SK-MEL-5 (cell line): Measurements from ENCODE around the gene IFITM10. TPM values are rescaled to one million over a fixed set of nuclear protein-coding genes. Genes with fewer than 3 reads are reported as not detected.

Experiments used
- DNase-seq: peaks from one replicate; pipeline ENCODE4 v3.0.0-alpha.2; 2016; ENCODE audit warnings: low read depth, low spot score
- in situ Hi-C: cut with HindIII; loops from 2 replicates; pipeline ENCODE4 v1.10.0; 2016; ENCODE audit warnings: low sequenced_read_pairs, high pct_unique_total_duplicates, low pct_unique_long_range_greater_than_20kb
- total RNA-seq: library from RNA; depleted of rRNA; stranded (reverse); fragments of >200 nt; shearing (Covaris generic); gene quantifications from 2 replicates; pipeline ENCODE4 v1.2.3, GENCODE V29; 2014

Gene IFITM10
- total RNA-seq, 1 experiment from 2014 or later: not detected

DNA sequence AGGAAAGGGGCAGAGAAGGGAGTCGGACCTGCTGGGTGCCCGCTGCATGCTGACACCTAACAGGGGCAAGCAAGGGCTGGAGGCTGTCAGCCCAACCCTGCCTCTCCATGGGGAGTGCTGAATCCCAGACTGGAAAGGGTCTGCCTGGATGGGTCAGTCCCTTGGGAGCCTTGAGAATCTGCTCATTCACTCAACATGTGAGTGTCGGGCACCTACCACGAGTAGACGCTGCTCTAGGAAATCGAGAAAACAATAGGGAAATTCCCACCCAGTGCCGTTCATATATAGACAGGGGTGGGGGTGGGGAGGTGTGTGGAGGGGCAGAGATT, 17.7 kb upstream of the IFITM10 start:
- in situ Hi-C loops: no loop called here
- no peak for DNase-seq

DNA sequence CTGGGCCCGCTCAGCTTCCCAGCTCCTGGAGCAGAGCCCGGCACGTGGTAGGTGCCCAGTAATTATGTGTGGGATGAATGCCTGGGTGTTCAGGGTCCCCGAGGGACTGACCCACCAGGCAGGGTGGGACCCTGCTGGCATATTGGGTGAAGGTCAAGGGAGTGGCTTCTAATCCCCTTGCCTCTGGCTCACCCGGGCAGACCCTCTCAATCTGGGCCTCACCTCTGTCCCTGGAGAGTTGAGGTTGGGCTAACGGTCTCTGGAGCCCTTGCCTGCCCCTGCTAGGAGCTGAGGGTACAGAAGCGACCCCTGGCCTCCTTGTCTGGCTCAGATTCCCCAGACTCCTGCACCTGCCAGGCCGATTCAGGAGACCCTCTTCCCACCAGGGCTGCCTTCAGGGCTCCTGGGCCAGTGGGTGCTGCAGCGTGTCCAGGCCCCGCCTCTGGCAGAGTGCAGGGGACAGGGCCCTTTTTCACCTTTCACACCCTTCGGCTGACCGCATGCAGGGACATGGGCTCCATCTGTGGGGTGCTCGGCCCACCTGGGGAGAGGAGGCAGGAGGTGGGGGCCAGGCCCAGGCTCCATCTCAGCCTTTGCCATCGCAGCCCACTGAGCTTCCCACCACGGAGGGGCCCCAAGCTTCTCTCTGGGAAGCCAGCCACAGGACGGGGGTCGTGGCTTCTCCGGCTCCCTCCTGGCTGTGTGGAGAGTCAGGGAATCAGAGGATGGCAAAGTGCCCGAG, 17.2 kb upstream of the IFITM10 start:
- in situ Hi-C loops: no loop called here
- no peak for DNase-seq

DNA sequence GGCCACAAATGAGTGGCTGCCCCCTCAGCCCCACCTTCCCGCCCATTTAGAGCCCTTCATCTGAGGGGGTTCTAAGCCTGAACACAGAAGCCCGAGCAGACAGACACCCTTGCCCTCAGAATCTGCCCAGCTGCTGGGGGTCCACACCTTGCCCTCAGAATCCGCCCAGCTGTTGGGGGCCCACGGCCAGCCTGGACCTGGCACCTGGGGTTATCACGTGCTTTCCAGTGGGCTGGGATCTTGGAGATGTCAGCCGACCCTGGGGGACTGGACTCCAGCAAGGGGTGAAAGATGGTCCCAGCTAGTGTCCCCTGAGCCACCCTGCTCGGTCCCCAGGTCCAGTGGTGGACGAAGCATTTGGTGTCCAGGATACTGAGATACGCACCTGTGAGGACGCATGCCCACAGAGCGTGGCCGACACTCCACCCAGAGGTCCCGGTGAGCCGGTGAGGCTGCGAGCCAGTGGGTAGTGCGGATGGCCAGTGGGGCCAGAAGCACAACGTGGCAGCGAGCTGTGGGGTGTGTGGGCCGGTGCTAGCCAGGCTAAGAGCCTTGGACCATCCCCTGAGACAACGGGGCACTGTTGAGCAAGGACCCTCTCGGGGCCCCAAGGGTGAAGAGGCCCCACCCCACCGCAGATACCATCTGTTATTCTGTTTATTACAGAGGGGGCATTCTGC, 16.5 kb upstream of the IFITM10 start:
- DNase-seq: no peak
- in situ Hi-C loops: no loop called here

DNA sequence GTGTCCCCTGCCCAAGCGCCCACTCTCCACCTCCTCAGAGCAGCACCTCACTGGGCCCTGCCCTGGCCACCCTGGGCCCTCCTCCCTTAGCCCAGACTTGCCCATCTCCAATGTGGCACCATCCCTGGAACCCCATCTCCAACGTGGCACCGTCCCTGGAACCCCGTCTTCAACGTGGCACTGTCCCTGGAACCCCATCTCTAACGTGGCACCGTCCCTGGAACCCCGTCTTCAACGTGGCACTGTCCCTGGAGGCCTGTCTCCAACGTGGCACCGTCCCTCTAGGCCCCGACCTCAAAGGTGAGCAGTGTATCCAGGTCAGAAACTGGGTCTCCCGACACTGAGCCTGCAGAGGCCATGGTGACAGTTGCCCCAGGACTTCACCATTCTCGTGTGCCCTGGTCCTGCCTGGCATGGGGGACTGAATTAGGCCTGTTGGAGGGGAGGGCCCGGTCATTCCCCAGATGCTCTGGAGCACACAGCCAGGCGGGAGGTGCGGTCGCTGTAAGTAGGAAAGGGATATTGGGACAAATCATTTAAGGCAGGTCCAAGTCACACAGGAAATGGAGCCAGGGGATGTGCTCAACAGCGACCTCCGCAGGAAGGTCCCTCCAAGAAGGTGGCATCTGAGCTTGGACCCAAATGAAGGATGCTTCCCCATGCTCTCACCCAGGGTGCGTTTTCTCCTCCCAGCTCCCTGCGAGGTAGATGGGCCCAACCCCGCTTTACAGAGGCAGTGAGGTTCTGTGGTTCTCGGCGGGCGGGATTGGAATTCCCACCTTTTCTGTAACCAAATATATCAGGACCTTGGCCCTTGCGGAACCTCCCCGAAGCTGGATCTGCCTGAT, 15.7 kb upstream of the IFITM10 start:
- in situ Hi-C loops: no loop called here
- DNase-seq: no peak

DNA sequence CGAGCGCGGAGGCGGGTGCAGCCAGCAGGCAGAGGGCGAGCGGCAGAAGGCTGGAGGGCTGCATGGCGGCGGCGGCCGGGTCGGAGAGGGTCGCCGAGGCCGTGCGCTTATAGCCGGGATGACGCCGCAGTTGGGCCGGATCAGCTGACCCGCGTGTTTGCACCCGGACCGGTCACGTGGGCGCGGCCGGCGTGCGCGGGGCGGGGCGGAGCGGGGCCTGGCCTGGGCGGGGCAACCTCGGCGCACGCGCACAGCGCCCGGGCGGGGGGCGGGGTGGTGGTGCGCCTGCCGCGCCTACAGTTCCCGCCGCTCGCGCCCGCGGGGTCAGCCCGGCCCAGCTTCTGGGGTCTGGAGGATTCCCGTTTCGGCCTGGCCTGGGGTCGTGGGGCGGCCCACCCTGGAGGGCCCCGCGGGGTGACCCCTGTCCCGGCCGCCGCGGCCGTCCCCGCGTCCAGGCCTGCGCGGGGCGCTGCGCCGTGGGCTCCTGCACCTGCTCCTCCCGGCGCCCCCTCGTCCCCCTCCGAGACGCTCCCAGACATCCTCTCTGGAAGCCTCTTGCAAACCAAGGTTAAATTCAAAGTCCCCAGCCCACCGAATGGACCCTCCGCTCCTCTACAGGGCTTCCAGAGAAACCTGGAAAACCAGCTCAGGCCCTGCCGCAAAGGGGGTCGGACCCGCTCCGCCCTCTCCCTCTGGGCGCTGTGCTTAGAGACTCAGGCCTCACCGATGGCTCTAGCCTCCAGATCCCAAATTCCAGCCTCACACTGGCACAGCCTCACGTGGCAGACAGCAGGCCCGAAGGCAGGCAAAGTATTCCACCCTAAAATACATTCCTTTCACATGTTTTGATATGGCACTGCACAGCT, 13.6 kb upstream of the IFITM10 start, which contains the start of gene CTSD:
TSS of gene CTSD (minus strand) at position 132 of the 866 bp plus-strand sequence. CDS start at position 64, 68 bp downstream.
- DNase-seq: peak; percentile 77
- in situ Hi-C loops: no loop called here

DNA sequence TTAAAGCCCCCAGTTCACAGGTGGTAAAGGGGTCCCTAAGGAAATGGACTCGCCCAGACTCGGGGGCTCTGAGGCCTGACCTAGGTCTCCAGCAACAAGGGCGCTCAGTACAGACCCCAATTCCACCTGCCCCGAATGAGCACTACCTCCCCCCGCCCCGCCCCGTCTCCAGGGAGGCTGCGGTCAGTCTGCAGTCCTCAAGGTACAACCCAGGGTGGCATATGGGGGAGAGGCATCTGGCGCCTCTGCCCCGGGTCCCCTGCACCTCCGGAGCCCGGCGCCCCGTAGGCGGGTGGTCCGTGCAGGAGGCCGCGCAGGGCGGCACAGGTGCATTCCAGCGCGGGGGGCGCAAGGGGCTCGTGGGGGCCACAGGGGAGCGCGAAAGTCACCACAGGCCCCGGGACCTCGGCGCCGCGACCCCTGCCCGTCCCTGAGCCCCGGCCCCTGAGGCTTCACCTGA, 13.0 kb upstream of the IFITM10 start:
- no peak for DNase-seq
- in situ Hi-C loops: no loop called here

DNA sequence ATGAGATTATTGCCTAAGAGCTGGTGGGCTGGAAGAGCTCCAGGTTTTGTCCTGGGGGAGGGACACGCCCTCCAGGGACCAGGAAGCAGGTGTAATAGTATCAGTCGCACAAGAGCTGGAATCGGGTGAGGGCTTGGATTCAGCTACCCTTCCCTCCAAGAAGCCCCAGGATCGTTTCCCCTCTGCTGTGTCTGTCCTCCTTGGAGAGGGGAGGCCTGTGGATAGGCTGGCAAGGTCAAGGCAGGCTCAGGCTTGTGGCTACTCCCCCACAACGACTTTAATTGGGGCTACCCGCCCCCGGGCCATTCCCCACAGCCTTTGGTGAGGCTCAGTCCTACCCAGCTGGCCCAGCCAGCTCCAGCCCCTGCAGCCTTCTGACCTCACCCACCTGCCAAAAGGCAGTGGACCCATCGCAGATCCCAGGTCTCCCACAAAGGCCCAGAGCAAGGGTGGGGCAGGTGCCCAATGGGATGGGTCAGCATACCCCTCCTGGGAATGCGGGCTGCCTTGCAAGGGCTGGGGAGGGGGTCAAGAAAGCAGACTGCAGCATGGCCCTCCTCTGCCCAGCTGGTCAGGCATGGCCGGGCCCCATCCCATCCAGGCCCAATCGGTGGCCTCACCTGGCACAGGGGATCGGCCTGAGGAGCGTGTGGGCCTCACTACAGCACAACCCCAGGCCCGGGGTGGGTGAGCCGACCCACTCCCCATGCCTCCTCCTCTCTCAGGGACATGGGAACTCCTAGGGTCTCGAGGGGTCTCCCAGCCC, 12.3 kb upstream of the IFITM10 start:
- no peak for DNase-seq

DNA sequence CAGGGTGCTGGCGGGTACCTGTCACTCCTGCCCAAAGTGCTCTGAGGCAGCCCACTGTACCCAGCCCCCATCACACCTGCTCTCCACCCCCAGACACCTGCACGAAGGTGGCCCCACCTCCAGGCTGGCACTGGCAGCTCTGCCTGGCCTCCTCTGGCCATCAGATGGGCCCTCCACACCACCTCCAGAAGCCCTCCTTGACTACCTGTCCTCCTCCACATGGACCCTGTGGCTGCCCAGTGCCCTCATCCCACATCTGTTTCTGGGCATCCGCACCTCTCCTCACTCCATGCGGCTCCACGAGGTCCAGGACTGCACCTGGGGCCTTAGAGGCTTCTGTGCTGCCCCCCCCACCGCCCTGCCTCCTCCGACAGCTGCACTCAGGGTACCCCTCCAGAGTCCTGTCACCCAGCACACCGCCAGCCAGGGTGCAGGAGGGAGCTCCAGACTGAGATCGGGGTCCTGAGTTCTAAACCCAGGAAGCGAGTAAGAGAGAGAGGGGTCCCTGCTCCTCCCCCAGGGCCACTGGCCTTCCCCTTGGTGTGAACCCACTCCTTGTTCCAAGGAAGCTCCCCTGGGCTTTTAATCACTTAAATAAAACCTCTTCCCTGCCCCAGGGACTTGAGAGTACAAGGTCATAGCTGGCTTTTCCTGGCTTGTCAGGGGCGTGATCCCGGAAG, 11.6 kb upstream of the IFITM10 start:
- DNase-seq: no peak
- in situ Hi-C loops: no loop called here

More for the DNA sequence above, 12.3 kb upstream of the IFITM10 start:
- in situ Hi-C loops: no loop called here

DNA sequence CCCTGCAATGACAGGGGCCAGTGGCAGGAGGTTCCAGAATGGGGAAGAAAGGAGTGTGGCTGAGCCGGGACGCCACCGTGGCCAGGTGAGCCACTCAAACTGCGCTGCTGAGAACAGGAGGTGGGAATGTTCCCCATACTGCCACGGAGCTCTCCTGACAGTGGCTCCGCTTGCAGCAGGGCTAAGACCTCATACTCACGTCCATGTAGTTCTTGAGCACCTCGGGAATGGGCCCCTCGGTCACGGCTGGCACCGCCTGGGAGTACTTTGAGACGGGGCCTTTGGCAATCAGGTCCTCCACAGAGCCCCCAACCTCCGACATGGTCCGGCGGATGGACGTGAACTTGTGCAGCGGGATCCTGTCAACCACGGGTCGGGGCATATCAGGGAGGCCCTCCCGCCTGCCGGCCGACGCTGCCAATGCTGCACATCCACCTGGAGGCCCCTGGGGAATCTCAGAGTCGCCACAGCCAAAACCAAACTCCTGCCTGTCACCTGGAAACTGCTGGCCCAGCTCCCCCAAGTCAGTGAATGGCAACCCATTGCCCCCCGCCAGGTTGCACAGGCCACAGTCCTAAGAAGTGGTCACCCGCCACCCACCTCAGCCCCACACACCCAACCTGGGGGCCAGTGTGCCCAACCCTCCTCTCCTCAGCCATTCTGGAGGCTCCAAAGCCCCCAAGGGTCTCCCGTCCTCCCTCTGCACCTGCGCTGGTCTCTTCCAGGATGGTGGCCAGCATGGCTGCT, 10.9 kb upstream of the IFITM10 start:
- DNase-seq: no peak
- in situ Hi-C loops: no loop called here

DNA sequence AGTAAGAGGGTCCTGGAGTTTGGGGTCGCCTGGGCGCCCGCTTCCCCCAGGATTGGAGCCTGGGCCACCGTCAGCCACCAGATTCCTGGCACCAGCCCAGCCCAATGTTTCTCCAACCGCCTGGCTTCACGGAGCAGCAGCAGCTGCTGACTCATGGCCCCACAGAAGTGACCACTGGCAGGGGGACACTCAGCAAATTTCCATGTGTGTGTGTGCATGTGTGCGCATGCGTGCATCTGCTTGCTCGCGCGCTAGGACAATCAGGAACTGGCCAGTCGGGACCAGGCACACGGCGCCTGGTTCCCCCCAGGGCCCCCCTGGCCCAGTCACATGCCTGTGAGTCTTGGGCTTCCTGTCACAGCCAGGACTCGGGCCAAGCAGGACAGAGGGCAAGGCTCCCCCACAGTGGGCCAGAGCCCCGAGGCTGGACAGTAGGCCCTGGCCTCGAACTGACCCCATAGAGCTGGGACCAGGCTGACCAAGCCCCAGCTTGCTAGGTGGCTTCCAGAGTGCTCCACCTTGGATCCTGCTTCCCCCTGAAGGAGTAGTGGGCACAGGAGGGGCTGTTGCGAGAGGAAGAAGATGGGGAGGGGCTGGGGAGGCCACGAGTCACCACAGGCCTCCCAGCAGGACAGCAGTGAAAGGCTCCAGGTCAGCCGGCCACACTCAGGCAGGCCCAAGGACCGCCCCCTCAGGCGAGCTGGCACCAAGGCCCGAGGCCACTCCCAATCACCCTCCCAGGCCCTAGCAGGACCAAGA, 10.1 kb upstream of the IFITM10 start:
- no peak for DNase-seq
- in situ Hi-C loops: no loop called here

DNA sequence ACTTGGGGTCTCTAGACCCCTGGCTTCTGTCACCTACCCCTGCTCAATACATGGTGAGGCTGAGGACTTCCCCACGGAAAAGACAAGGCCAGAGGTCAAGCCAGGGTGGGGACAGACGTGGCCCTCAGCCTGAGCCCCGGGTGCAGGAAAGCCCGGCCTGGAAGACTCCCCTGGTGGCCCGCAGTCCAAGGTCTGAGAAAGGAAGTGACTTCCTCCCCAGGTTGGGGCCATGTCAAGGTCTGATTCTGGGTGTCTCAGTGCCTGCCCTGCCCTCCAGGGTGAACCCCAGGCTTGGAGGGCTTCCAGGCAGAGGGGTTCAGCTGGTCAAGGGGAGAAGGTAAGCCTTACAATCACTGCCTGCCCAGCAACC, 9.4 kb upstream of the IFITM10 start:
- DNase-seq: no peak
- in situ Hi-C loops: no loop called here

DNA sequence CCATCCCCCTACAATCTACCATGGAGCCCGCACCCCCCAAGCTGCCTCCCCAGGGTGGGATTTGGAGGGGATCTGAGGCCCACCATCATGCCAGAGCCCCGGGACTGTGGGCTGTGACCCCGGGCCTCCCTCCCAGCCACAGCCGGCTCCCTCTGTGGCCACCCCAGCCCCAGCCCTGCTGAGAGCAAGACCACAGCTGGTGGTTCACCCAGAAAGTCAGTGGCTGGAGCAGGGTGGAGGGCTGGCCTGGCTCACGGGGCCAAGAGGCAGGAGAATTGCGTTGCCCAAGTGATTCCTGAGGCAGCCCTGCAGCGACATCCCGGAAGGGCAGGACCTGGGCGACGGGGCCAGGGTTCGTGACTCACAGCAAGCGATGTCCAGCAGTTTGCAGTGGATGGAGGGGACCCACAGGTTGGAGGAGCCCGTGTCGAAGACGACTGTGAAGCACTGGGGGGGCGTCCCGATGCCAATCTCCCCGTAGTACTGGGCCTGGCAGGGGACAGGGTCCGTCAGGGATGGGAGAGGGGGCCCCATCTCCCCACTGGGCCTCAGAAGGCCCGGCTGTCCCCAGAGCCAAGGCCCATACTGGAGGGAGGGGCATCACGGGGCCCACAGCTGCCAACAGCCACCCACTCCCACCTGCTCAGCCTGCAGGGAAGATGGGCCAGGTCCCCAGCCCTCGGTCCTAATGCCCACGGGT, 8.9 kb upstream of the IFITM10 start:
- in situ Hi-C loops: no loop called here
- no peak for DNase-seq

DNA sequence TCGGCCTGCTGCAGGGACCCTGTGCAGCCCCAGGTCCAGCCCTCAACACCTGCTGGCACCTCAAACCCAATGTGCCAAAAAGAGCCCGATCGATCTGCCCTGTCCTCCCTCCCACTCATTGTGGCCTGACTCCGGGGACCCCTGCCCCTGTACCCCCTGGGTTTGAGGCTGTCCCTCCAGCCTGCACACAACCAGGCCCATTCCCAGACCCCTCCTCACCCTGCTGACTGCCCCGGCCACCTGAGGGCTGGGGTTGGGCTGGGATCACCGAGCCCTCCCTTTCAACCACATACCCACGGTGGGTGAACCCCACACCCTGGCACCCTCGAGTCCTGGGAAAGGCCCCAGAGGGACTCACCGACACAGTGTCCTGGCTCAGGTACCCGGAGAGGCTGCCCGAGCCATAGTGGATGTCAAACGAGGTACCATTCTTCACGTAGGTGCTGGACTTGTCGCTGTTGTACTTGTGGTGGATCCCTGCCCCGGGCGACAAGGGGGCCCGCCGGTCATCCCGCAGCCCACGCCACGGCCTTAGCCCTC, 8.3 kb upstream of the IFITM10 start:
- DNase-seq: no peak
- in situ Hi-C loops: no loop called here

DNA sequence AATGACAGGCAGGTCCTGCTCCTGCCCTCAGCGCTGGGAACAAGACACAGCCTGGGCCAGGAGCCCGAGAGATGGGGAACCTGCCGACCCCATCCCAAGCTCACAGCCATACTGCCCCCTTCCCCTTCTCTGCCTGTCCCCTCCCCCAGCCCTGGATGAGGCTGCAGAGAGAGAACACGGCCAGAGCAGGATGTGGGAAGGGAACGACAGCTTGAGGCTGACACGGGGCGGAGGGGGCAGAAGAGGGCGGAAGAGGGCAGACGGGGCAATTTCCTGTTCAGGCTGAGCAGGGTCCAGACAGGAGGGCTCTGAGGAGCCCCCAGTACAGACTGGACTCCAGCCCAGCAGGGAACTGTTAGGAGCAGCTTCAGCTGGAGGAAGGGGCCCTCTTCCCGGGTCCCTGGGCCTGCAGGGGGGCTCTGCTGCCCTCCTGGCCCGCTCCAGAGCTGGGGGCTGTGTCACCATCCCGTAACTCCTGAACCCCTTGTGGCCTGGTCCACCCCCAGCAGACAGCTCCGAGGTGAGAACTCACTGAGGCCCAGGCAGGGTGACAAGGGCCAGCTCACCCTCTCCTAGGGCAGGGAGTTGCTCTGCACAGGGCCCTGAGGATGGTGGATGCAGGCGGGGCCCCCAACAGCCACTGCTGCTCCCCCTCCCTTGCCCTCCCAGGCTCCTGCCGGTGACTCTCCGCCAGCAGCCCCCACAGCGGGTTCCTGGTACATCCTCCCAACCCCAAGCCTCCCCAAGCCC, 7.6 kb upstream of the IFITM10 start:
- in situ Hi-C loops: no loop called here
- no peak for DNase-seq
